GM08714 (cell line): ENCODE data around the gene GPAT3.
"Not testable (repeated sequence)": the region's sequence is repeated elsewhere in the genome, so short reads cannot be mapped to it uniquely, and the experiment has no call there.

ENCODE experiments used
- H3K4me3 ChIP-seq: fragments of 200-500 bp; sonication (Bioruptor generic); 2 replicates; pipeline ENCODE4 v1.5.1; 2014; ENCODE audit warnings: mild to moderate bottlenecking, low read length, inconsistent platforms
- ZNF274 ChIP-seq: IDR thresholded peaks from 2 replicates; pipeline ENCODE4 v1.6.1; 2012; ENCODE audit warnings: mild to moderate bottlenecking, low read depth, low read length

GPAT3 gene

GRCh38 chr4:83568062-83568461 lies 32.2 kb downstream of the GPAT3 start:
- no peak overlapping the region for H3K4me3 ChIP-seq
- TF ChIP-seq ZNF274: no peak

GRCh38 chr4:83569429-83569828 lies 33.5 kb downstream of the GPAT3 start:
- TF ChIP-seq ZNF274: no peak
- H3K4me3 ChIP-seq: no peak overlapping the region

- H3K4me3 ChIP-seq: no peak overlapping the region
- TF ChIP-seq ZNF274: no peak
Measured at GRCh38 chr4:83569987-83570386, 34.1 kb downstream of the GPAT3 start.

GRCh38 chr4:83572848-83573247 lies 36.9 kb downstream of the GPAT3 start:
- no peak for TF ChIP-seq ZNF274
- H3K4me3 ChIP-seq: no peak overlapping the region

GRCh38 chr4:83574247-83574646 lies 38.3 kb downstream of the GPAT3 start:
- H3K4me3 ChIP-seq: no peak overlapping the region
- TF ChIP-seq ZNF274: no peak

GRCh38 chr4:83576237-83576636 lies 40.3 kb downstream of the GPAT3 start:
- H3K4me3 ChIP-seq: not testable (repeated sequence)

- TF ChIP-seq ZNF274: no peak
- H3K4me3 ChIP-seq: no peak overlapping the region
Measured at GRCh38 chr4:83581411-83582288, 45.7 kb downstream of the GPAT3 start.

GRCh38 chr4:83582289-83582785 lies 46.4 kb downstream of the GPAT3 start:
- TF ChIP-seq ZNF274: no peak
- H3K4me3 ChIP-seq: no peak overlapping the region

GRCh38 chr4:83585982-83586508 lies 50.1 kb downstream of the GPAT3 start:
- no peak for TF ChIP-seq ZNF274

GRCh38 chr4:83589279-83589678 lies 53.4 kb downstream of the GPAT3 start:
- no peak for TF ChIP-seq ZNF274
- no peak overlapping the region for H3K4me3 ChIP-seq

More at GRCh38 chr4:83585982-83586508, 50.1 kb downstream of the GPAT3 start:
- H3K4me3 ChIP-seq: no peak overlapping the region

- TF ChIP-seq ZNF274: no peak
- no peak overlapping the region for H3K4me3 ChIP-seq
Measured at GRCh38 chr4:83591056-83591455, 55.1 kb downstream of the GPAT3 start.

- no peak for TF ChIP-seq ZNF274
- H3K4me3 ChIP-seq: no peak overlapping the region
Measured at GRCh38 chr4:83591730-83592129, 55.8 kb downstream of the GPAT3 start.

GRCh38 chr4:83599183-83599582 lies 63.3 kb downstream of the GPAT3 start:
- TF ChIP-seq ZNF274: no peak
- H3K4me3 ChIP-seq: no peak overlapping the region

- TF ChIP-seq ZNF274: no peak
- H3K4me3 ChIP-seq: no peak overlapping the region
Measured at GRCh38 chr4:83603129-83603528, 67.2 kb downstream of the GPAT3 start.

GRCh38 chr4:83604321-83604720 lies 68.4 kb downstream of the GPAT3 start:
- no peak for TF ChIP-seq ZNF274
- H3K4me3 ChIP-seq: no peak overlapping the region
